Cortex of kidney (tissue), 1 donor: ENCODE results near the gene MAGEA3.
"Not testable (repeated sequence)": the region's sequence is repeated elsewhere in the genome, so short reads cannot be mapped to it uniquely, and the experiment has no call there.

Experiments used
- DNase-seq: peaks from one replicate; lab custom pipeline; 2025; lab: John Stamatoyannopoulos, UW

The MAGEA3 gene, protein sequence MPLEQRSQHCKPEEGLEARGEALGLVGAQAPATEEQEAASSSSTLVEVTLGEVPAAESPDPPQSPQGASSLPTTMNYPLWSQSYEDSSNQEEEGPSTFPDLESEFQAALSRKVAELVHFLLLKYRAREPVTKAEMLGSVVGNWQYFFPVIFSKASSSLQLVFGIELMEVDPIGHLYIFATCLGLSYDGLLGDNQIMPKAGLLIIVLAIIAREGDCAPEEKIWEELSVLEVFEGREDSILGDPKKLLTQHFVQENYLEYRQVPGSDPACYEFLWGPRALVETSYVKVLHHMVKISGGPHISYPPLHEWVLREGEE

DNA sequence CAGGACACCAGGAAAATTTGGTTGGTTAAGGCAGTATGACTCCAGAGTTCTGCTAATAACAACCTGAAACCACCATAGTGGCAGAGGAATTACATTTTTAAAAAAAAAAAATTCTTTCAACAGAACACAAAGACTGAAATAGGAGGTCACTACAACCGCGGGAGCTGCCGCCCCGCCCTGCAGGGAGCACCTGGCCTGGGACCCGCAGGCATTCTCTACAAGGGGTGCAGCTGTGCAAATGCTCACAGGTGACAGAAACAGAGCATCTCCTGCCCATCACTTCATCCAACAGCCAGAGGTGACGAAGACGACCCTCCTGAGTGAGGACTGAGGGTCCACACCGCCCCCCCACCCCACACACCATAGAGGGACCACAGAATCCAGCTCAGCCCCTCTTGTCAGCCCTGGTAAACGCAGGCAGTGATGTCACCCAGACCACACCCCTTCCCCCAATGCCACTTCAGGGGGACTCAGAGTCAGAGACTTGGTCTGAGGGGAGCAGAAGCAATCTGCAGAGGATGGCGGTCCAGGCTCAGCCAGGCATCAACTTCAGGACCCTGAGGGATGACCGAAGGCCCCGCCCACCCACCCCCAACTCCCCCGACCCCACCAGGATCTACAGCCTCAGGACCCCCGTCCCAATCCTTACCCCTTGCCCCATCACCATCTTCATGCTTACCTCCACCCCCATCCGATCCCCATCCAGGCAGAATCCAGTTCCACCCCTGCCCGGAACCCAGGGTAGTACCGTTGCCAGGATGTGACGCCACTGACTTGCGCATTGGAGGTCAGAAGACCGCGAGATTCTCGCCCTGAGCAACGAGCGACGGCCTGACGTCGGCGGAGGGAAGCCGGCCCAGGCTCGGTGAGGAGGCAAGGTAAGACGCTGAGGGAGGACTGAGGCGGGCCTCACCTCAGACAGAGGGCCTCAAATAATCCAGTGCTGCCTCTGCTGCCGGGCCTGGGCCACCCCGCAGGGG is at the start of gene MAGEA3:
Gene MAGEA3 (plus strand): TSS at position 843 of the 980 bp plus-strand sequence. CDS start 2,039 bp downstream, outside the sequence.
- not testable (repeated sequence) for DNase-seq

DNA sequence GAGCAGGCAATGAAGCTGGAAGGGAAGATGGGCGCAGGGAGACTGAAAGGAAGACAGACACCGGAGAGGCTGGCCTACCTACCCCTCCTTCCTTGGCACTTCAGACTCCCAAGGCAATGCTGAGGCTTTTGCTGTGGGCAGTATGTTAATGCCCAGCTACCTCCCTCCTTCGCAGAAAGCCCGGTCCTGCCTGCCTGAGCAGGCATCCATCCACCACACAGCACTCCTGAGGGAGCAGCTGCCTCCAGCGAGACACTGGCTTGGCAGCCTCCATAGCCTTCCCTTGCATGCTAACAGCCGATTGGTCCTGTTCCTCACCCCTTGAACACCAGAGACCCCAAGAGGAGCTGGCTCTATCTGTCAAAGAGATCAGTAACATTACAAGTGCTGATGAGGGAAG is 46.5 kb upstream of the MAGEA3 start:
- no peak for DNase-seq

DNA sequence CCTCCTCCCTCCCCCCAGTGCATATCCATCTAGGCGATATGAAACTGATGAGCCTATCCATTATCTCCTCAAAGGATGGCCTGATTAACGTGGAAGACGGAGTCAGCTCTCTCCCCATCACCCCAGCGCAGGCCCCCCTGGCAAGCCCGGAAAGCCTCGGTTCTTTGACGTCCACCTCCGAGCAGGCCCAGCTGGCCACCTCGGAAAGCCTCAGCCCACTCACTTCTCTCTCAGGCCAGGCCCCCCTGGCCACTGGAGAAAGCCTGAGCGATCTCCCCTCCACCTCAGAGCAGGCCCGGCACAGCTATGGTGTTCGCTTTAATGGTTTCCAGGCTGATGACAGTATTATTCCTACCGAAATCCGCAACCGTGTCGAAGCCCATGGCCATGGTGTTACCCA is 46.1 kb upstream of the MAGEA3 start:
- DNase-seq = no peak

DNA sequence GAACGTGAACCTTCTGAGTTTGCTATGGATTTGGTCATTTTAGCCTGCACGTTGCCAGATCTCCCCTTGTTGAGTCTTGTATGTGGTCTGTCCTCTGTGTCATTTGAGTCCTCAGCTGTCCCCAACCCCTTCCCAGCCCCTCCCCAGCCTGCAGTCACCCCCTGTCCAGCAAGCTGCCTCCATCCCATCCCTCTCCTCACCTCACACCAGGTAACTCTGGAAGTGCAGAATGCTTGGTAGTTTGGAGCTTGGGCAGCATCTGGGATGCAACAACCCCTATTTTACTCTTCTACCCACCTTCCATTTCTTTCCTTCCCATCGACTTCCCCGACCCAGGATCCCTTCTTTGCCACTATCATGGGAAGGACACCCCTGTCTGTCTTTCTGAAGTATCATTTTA is 42.5 kb upstream of the MAGEA3 start:
- no peak for DNase-seq

DNA sequence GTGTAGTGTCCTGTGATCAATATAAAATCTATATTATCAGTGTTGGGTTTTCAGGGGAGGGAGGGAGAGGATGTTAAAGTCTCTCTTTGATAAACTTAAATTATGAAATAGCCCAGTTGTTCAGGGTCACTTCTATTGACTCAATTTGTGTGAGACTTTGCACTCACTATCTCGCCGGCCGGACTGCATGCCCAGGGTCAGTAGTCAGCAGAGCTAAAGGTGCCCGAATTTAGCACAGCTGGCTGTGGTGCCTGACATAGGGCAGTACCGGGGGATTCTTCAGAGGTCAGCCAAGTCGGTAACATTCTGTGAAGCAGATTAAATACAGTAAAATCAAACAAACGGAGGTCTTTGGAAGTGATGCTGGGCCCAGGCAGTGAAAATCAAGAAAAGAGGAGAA is 41.7 kb upstream of the MAGEA3 start:
- DNase-seq = no peak

DNA sequence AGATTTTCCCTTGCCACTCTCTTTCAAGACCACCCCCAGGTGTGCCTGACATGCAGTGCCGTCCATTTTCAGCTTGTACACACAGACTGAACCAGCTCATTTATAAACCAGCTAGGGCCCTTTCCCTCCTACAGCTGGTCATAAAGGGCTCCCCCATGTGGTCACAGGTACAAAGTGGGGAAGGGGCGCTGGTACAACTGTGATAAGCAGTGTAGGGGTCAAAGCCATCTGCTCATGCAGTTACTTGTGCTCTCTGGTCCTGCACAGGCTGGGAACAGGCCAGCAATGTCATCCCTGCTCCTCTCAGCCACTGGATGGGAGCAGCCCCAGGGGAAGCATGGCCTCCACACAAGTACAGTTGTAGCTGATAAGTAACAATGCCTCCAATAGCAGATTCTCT is 40.3 kb upstream of the MAGEA3 start:
- no peak for DNase-seq

DNA sequence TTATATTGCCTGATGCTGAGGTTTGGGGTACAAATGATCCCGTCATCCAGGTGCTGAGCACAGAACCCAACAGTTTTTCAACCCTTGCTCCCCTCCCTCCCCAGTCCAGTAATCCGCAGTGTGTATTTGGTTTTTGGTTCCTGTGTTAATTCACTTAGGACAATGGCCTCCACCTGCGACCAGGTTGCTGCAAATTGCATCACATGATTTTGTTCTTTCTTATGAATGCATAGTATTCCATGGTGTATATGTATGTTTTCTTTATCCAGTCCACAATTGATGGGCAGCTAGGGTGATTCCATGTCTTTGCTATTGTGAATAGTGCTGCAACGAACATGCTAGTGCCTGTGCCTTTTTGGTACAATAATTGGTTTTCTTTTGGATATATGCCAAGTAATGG is 35.5 kb upstream of the MAGEA3 start:
- no peak for DNase-seq

DNA sequence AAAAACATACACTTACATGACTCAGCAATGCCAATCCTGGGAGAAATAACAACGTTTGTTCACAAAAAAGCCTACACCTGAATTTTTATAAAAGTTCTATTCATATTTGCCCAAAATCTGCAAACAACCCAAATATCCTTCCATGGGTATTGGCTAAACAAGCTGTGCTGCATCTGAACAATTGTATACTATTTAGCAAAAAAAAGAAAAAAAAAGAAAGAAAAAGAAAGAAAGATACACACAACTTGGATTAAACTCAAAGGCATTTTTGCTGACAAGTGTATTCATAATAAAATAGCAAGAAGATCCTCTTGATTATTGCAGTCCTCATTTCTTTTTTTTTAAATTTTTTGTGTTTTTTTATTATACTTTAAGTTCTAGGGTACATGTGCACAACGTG is 24.5 kb upstream of the MAGEA3 start:
- no peak for DNase-seq

DNA sequence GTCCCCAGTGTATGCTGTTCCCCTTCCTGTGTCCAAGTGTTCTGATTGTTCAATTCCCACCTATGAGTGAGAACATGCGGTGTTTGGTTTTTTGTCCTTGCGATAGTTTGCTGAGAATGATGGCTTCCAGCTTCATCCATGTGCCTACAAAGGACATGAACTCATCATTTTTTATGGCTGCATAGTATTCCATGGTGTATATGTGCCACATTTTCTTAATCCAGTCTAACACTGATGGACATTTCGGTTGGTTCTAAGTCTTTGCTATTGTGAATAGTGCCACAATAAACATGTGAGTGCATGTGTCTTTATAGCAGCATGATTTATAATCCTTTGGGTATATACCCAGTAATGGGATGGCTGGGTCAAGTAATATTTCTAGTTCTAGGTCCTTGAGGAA is 23.9 kb upstream of the MAGEA3 start:
- not testable (repeated sequence) for DNase-seq

DNA sequence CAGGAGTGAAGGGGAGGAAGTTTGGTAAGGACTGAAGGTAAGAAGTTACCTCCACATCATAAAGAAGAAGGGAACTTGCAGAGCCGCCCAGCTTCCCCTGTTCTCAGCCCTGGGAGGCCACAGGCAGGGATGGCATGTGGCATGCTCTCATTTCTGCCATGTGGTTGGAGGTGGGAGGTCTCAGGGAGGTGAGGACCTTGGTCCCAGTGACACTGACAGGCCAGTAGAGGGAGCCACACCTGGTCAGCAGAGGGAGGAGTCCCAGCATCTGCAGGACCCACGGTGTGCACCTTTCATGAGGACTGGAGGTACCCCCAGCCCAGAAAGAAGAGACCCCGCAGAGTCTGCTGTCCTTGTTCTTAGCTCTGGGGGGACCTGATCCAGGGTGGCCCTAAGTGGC is 17.6 kb upstream of the MAGEA3 start:
- DNase-seq = not testable (repeated sequence)

DNA sequence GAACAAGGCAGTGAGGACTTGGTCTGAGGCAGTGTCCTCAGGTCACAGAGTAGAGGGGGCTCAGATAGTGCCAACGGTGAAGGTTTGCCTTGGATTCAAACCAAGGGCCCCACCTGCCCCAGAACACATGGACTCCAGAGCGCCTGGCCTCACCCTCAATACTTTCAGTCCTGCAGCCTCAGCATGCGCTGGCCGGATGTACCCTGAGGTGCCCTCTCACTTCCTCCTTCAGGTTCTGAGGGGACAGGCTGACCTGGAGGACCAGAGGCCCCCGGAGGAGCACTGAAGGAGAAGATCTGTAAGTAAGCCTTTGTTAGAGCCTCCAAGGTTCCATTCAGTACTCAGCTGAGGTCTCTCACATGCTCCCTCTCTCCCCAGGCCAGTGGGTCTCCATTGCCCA is 1.8 kb downstream of the MAGEA3 start:
- DNase-seq = not testable (repeated sequence)

DNA sequence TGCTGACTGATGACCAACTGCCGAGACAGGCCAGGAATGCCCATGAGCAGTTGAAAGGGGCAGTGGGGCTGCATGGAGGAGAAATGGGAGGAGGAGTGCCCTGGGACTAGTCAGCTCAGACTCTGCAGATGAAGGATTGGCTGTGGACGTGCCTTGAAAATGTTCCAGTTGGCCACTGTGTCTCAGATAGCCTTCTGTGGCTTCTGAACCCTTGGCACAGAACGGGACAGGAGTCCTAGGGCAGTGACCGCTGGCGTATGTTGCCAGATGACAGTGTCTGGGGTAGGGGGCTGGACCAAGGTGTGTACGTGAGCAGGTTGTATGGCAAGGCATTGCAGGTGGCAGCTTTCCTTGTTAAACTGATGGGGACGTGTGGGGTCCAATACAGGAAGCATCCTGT is 7.9 kb downstream of the MAGEA3 start:
- not testable (repeated sequence) for DNase-seq

DNA sequence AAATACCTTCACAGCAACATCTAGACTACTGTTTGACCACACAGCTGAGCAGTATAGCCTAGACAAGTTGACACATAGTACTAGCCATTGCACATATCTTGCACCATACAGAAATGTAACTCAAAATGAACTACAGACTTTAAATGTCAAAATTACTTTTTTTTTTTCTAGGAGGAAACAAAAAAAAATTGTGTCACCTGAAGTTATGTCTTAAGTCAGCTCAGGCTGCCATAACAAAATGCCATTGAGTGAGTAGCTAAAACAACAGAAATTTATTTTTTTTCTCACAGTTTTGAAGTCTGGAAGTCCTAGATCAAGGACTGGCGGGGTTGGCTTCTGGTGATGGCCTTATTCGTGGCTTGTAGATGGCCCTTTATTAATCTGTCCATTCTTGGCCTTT is 10.6 kb downstream of the MAGEA3 start, which contains the start of gene CSAG2:
Gene CSAG2 (minus strand): TSS at position 101 of the 400 bp plus-strand sequence. CDS start 161 bp downstream, outside the sequence.
- not testable (repeated sequence) for DNase-seq

DNA sequence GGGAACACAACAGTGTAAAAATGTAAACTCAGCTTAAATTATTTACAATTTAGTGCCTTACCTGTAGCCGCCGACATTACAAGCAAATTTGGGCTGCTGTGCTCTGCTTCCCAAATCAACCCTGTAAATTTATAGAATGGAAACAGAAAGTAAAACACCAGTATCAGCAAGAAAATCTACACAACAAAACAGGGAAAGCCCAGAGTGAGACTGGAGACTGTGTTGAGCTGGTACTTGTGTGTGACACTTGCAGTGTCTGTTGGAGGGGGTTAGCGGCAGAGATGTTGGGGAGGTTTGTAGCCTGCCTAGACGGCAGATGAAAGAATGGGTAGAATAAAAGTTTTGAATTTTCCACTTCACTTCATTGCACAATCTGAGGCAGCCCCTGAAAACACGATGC is 14.6 kb downstream of the MAGEA3 start:
- DNase-seq = not testable (repeated sequence)

DNA sequence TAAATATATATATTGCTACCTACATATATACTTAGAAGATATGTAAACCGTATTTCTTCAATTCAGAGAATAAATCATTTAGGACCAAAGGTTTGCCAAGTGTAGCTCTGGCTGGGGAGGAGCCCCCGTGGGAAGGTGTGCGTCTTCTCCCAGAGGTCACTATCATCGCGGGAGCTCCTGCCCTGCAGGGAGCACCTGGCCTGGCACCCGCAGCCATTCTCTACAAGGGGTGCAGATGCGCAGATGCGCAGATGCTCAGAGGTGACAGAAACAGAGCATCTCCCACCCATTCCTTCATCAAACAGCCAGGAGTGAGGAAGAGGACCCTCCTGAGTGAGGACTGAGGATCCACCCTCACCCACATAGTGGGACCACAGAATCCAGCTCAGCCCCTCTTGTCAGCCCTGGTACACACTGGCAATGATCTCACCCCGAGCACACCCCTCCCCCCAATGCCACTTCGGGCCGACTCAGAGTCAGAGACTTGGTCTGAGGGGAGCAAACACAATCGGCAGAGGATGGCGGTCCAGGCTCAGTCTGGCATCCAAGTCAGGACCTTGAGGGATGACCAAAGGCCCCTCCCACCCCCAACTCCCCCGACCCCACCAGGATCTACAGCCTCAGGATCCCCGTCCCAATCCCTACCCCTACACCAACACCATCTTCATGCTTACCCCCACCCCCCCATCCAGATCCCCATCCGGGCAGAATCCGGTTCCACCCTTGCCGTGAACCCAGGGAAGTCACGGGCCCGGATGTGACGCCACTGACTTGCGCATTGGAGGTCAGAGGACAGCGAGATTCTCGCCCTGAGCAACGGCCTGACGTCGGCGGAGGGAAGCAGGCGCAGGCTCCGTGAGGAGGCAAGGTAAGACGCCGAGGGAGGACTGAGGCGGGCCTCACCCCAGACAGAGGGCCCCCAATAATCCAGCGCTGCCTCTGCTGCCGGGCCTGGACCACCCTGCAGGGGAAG is 15.5 kb downstream of the MAGEA3 start, which contains the start of gene MAGEA2B:
Gene MAGEA2B (plus strand): TSS at position 814 of the 973 bp plus-strand sequence. CDS start 2,479 bp downstream, outside the sequence.
- DNase-seq = not testable (repeated sequence)

DNA sequence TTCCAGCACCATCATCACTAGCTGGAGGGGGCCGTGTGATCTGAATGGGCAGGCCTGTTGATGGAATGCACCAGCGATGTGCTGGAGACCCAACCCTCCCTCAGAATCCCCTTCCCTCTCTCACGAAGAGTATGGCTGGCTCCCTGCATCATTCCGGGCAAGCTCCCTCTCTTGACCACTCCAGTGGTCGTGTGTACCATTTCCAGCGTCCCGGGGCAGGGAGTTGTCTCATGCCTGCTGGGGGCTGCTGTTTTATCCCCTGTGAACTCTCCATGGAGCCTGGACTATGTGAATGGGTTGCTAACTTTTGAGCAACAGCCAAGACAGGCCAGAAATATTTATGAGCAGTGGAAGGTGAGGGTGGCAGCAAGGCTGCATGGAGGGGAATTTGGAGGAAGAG is 26.8 kb downstream of the MAGEA3 start:
- no peak for DNase-seq

DNA sequence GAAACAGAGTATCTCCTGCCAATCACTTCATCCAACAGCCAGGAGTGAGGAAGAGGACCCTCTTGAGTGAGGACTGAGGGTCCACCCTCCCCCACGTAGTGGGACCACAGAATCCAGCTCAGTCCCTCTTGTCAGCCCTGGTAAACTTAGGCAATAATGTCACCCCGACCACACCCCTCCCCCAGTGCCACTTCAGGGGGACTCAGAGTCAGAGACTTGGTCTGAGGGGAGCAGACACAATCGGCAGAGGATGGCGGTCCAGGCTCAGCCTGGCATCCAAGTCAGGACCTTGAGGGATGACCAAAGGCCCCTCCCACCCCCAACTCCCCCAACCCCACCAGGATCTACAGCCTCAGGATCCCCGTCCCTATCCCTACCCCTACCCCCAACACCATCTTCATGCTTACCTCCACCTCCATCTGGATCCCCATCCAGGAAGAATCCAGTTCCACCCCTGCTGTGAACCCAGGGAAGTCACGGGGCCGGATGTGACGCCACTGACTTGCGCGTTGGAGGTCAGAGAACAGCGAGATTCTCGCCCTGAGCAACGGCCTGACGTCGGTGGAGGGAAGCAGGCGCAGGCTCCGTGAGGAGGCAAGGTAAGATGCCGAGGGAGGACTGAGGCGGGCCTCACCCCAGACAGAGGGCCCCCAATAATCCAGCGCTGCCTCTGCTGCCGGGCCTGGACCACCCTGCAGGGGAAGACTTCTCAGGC is 34.8 kb downstream of the MAGEA3 start, which contains the start of the genes CSAG1 and MAGEA12:
Gene CSAG1 (minus strand): TSS at position 461 of the 715 bp plus-strand sequence. CDS start 1,261 bp downstream, outside the sequence.
Gene MAGEA12 (plus strand): TSS at position 497 of the 715 bp plus-strand sequence. CDS start 2,405 bp downstream, outside the sequence.
- DNase-seq = no peak

DNA sequence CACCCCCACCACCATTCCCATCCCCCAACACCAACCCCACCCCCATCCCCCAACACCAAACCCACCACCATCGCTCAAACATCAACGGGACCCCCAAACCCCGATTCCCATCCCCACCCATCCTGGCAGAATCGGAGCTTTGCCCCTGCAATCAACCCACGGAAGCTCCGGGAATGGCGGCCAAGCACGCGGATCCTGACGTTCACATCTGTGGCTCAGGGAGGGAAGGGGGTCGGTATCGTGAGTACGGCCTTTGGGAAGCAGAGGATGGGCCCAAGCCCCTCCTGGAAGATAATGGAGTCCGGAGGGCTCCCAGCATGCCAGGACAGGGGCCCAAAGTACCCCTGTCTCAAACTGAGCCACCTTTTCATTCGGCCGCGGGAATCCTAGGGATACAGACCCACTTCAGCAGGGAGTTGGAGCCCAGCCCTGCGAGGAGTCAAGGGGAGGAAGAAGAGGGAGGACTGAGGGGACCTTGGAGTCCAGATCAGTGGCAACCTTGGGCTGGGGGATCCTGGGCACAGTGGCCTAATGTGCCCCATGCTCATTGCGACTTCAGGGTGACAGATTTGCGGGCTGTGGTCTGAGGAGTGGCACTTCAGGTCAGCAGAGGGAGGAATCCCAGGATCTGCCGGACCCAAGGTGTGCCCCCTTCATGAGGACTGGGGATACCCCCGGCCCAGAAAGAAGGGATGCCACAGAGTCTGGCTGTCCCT is 35.7 kb downstream of the MAGEA3 start:
- not testable (repeated sequence) for DNase-seq

DNA sequence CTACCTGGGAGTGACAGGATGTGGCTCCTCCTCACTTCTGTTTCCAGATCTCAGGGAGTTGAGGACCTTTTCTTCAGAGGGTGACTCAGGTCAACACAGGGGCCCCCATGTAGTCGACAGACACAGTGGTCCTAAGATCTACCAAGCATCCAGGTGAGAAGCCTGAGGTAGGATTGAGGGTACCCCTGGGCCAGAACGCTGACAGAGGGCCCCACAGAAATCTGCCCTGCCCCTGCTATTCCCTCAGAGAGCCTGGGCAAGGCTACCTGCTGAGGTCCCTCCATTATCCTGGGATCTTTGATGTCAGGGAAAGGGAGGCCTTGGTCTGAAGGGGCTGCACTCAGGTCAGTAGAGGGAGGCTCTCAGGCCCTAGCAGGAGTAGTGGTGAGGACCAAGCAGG is 36.5 kb downstream of the MAGEA3 start:
- DNase-seq = no peak
